ENCODE measurements around the gene ITPKB. TPM values are rescaled to one million over a fixed set of nuclear protein-coding genes. Genes with fewer than 3 reads are reported as not detected.

ITPKB gene
- total and polyA plus RNA-seq, 3 experiments from 2014 or later = 37.7 to 50.1 (median 39.6) TPM

DNA sequence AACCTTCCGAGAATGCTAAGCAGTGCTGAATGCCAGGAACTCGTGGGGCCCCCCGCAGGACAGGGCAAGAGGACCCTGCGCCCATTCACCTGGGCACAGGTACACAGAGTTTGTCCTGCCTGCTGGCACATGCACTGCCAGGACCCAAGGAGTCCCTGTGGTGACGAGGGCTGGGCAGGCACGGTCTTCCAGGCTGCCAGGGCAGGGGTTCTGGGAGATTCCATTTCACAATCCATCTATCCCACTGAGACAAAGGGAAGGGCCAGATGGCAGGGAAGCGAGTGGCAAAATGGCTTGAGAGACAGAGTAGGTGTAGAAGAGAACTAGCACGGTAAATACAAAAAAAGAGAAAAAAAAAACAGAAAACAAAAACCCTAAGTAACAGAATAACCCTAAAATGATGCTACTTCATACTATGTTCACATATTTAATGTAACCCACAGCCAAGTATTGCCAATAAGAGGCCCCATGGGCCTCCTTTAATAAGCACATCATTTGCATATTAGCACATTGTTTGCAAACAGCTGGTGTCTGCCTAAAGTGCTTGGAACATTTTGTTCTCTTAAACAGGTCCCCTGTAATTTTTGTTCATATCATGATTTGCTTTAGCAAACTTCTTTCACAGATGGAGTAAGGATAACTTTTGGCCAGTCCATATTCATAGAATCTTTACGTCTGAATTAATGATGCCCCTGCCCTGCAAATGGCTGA is 106.8 kb downstream of the ITPKB start:
- ChIA-PET CTCF (interaction anchor here (0.9 to 5.5 kb wide), 10 partner anchors 8 to 197 kb away, joined by 3 to 49 read pairs (median 9); no protein-coding TSS in a partner anchor), POLR2A (no interaction called here)
- peaks cover 39 to 57% (median 53%) of the 10 kb centered on the region in 3 donors for H3K4me1 Mint-ChIP-seq
- H3K36me3 Mint-ChIP-seq = peaks cover 4 to 74% (median 13%) of the 10 kb centered on the region in 3 donors
- no peak overlapping the region for H3K4me3 Mint-ChIP-seq
- DNase-seq = peak in 1 of 5 donors; percentile 36
- H3K9me3 Mint-ChIP-seq = no peaks in the 10 kb centered on the region
- H3K4me1 ChIP-seq (ENCODE audit: insufficient read depth, low read length) = peaks cover 48% of the 10 kb centered on the region
- H3K27ac ChIP-seq (ENCODE audit: low read depth, low read length) = no peak overlapping the region
- no peaks in the 10 kb centered on the region for H3K27me3 Mint-ChIP-seq
- no peak overlapping the region for H3K4me3 ChIP-seq (ENCODE audit: low read length)
- no peaks in the 10 kb centered on the region for H3K9me3 ChIP-seq (ENCODE audit: low read length)
- peaks cover 19% of the 10 kb centered on the region for H3K36me3 ChIP-seq (ENCODE audit: insufficient read depth, low read length)
- H3K27me3 ChIP-seq (ENCODE audit: insufficient read depth, low read length, poor library complexity, severe bottlenecking) = no peaks in the 10 kb centered on the region
- peak overlapping the region in 6 of 8 donors; percentile 74 to 89 (median 84) for H3K27ac Mint-ChIP-seq

DNA sequence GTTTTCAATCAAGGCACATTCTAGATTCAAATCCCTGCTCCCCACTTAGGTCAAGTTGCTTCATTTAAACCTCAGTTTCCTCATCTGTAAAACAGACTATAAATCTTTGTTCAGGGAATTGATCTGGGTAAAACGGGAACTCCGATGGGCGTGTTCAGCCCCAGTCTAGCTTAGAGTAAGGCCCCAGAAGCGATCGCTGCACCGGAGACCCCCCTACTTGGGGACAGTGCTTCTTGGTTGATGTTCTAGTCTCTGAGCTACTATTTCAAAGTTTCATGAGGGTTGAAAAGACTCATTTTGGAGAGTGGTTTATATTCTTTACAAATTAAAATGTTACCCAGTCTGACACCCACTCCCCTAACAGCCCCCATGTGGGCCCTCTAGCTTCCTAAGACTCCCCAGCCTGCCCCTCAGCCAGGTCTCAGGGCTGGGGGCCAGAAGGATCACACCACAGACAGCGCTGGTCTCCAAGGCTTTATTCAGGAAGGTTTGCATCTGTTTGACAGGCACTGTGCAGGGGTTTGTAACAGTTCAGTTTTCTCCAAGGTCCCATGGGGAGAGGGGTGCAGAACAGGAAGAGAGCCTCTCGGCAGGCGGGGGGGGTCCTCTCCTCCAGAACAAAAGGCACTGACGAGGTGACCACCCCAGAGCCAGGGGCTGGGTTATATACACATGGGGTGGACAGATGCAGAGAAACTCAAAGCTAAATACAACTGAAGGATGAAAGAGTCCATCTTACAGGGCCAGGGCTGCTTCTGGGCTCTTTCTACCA is 107.7 kb downstream of the ITPKB start:
- CTCF ChIA-PET = interaction anchor here (1.3 to 5.5 kb wide), 4 partner anchors 11 to 197 kb away, joined by 3 to 49 read pairs (median 5); no protein-coding TSS in a partner anchor
- Histone ChIP-seq H3K9me3 (ENCODE audit: low read length) (no peaks in the 10 kb centered on the region), H3K27ac (ENCODE audit: low read depth, low read length) (no peak overlapping the region), H3K4me1 (ENCODE audit: insufficient read depth, low read length) (peaks cover 44% of the 10 kb centered on the region), H3K36me3 (ENCODE audit: insufficient read depth, low read length) (peaks cover 14% of the 10 kb centered on the region), H3K4me3 (ENCODE audit: low read length) (no peak overlapping the region), H3K27me3 (ENCODE audit: insufficient read depth, low read length, poor library complexity, severe bottlenecking) (no peaks in the 10 kb centered on the region)
- no peak overlapping the region for H3K4me3 Mint-ChIP-seq
- H3K27ac Mint-ChIP-seq = peak overlapping the region in 5 of 8 donors; percentile 26 to 89 (median 52)
- peak in 1 of 5 donors; percentile 32 for DNase-seq
- no peaks in the 10 kb centered on the region for H3K27me3 Mint-ChIP-seq
- POLR2A ChIA-PET = interaction anchor here (0.6 kb wide), 1 partner anchor 186 kb away, joined by 4 read pairs; no protein-coding TSS in a partner anchor
- peaks cover 37 to 55% (median 52%) of the 10 kb centered on the region in 3 donors for H3K4me1 Mint-ChIP-seq
- peaks cover 0 to 65% (median 13%) of the 10 kb centered on the region in 3 donors for H3K36me3 Mint-ChIP-seq
- H3K9me3 Mint-ChIP-seq = no peaks in the 10 kb centered on the region

- Mint-ChIP-seq H3K27ac (peak overlapping the region in 3 of 8 donors; percentile 38 to 59 (median 55)), H3K36me3 (peaks cover 0 to 56% (median 14%) of the 10 kb centered on the region in 3 donors), H3K9me3 (no peaks in the 10 kb centered on the region), H3K27me3 (peaks cover 0 to under 1% of the 10 kb centered on the region in 2 donors), H3K4me3 (no peak overlapping the region), H3K4me1 (peaks cover 35 to 53% (median 48%) of the 10 kb centered on the region in 3 donors)
- peaks cover 41% of the 10 kb centered on the region for H3K4me1 ChIP-seq (ENCODE audit: insufficient read depth, low read length)
- ChIA-PET CTCF (interaction anchor here (1.0 to 1.4 kb wide), 4 partner anchors 11 to 197 kb away, joined by 3 to 6 read pairs (median 4); no protein-coding TSS in a partner anchor), POLR2A (no interaction called here)
- no peaks in the 10 kb centered on the region for H3K9me3 ChIP-seq (ENCODE audit: low read length)
- DNase-seq = peak in 1 of 5 donors; percentile 6
- no peaks in the 10 kb centered on the region for H3K27me3 ChIP-seq (ENCODE audit: insufficient read depth, low read length, poor library complexity, severe bottlenecking)
- peaks cover 14% of the 10 kb centered on the region for H3K36me3 ChIP-seq (ENCODE audit: insufficient read depth, low read length)
- H3K27ac ChIP-seq (ENCODE audit: low read depth, low read length) = no peak overlapping the region
- no peak overlapping the region for H3K4me3 ChIP-seq (ENCODE audit: low read length)
These were observed 108.5 kb downstream of the ITPKB start for GRCh38 chr1:226630592-226630991.

GRCh38 chr1:226629896-226630550 is 109.1 kb downstream of the ITPKB start:
- CTCF ChIA-PET = interaction anchor here (1.0 to 4.9 kb wide), 3 partner anchors 100 to 198 kb away, joined by 3 to 47 read pairs (median 3); no protein-coding TSS in a partner anchor
- Mint-ChIP-seq H3K4me1 (peaks cover 30 to 47% (median 42%) of the 10 kb centered on the region in 3 donors), H3K4me3 (no peak overlapping the region), H3K27ac (peak overlapping the region in 3 of 8 donors; percentile 6 to 55 (median 48)), H3K27me3 (peaks cover 0 to 5% of the 10 kb centered on the region in 2 donors), H3K36me3 (peaks cover 0 to 51% (median 14%) of the 10 kb centered on the region in 3 donors), H3K9me3 (no peaks in the 10 kb centered on the region)
- Histone ChIP-seq H3K4me3 (ENCODE audit: low read length) (no peak overlapping the region), H3K36me3 (ENCODE audit: insufficient read depth, low read length) (peaks cover 14% of the 10 kb centered on the region), H3K9me3 (ENCODE audit: low read length) (no peaks in the 10 kb centered on the region), H3K27ac (ENCODE audit: low read depth, low read length) (no peak overlapping the region), H3K4me1 (ENCODE audit: insufficient read depth, low read length) (peaks cover 35% of the 10 kb centered on the region), H3K27me3 (ENCODE audit: insufficient read depth, low read length, poor library complexity, severe bottlenecking) (no peaks in the 10 kb centered on the region)
- POLR2A ChIA-PET = no interaction called here
- DNase-seq = peak in 1 of 5 donors; percentile 32

- Histone ChIP-seq H3K9me3 (ENCODE audit: low read length) (no peaks in the 10 kb centered on the region), H3K27ac (ENCODE audit: low read depth, low read length) (no peak overlapping the region), H3K27me3 (ENCODE audit: insufficient read depth, low read length, poor library complexity, severe bottlenecking) (no peaks in the 10 kb centered on the region), H3K4me3 (ENCODE audit: low read length) (no peak overlapping the region), H3K4me1 (ENCODE audit: insufficient read depth, low read length) (peaks cover 28% of the 10 kb centered on the region), H3K36me3 (ENCODE audit: insufficient read depth, low read length) (peaks cover 11% of the 10 kb centered on the region)
- Mint-ChIP-seq H3K4me1 (peaks cover 27 to 40% (median 37%) of the 10 kb centered on the region in 3 donors), H3K27me3 (peaks cover 0 to 5% of the 10 kb centered on the region in 2 donors), H3K9me3 (no peaks in the 10 kb centered on the region), H3K4me3 (no peak overlapping the region), H3K27ac (peak overlapping the region in 3 of 8 donors; percentile 21 to 65 (median 23)), H3K36me3 (peaks cover 0 to 49% (median 13%) of the 10 kb centered on the region in 3 donors)
- ChIA-PET POLR2A (no interaction called here), CTCF (interaction anchor here (1.2 to 4.9 kb wide), 3 partner anchors 107 to 199 kb away, joined by 3 to 47 read pairs (median 3); no protein-coding TSS in a partner anchor)
- peak in 1 of 5 donors; percentile 37 for DNase-seq
These were observed 109.7 kb downstream of the ITPKB start for GRCh38 chr1:226629210-226629895.

GRCh38 chr1:226628612-226629155 is 110.4 kb downstream of the ITPKB start:
- peaks cover 0 to 45% (median 13%) of the 10 kb centered on the region in 3 donors for H3K36me3 Mint-ChIP-seq
- no peak overlapping the region for H3K4me3 Mint-ChIP-seq
- no peaks in the 10 kb centered on the region for H3K27me3 ChIP-seq (ENCODE audit: insufficient read depth, low read length, poor library complexity, severe bottlenecking)
- H3K27ac ChIP-seq (ENCODE audit: low read depth, low read length) = no peak overlapping the region
- peaks cover 0 to 5% of the 10 kb centered on the region in 2 donors for H3K27me3 Mint-ChIP-seq
- H3K36me3 ChIP-seq (ENCODE audit: insufficient read depth, low read length) = peaks cover 9% of the 10 kb centered on the region
- DNase-seq = peak in 1 of 5 donors; percentile 26
- no peaks in the 10 kb centered on the region for H3K9me3 Mint-ChIP-seq
- no peak overlapping the region for H3K4me3 ChIP-seq (ENCODE audit: low read length)
- ChIA-PET CTCF (interaction anchor here (1.2 to 4.9 kb wide), 2 partner anchors 108 to 199 kb away, joined by 3 to 47 read pairs; no protein-coding TSS in a partner anchor), POLR2A (no interaction called here)
- H3K9me3 ChIP-seq (ENCODE audit: low read length) = no peaks in the 10 kb centered on the region
- H3K4me1 ChIP-seq (ENCODE audit: insufficient read depth, low read length) = peaks cover 21% of the 10 kb centered on the region
- peak overlapping the region in 5 of 8 donors; percentile 23 to 65 (median 28) for H3K27ac Mint-ChIP-seq
- H3K4me1 Mint-ChIP-seq = peaks cover 25 to 35% (median 34%) of the 10 kb centered on the region in 3 donors
